Caki2 (cell line): ENCODE measurements around the gene ELAVL4. TPM values are rescaled to one million over a fixed set of nuclear protein-coding genes. Genes with fewer than 3 reads are reported as not detected.
A peak's percentile ranks its signal among the peaks of the same experiment; 100 is the strongest.

Experiments used
- DNase-seq: peaks from one replicate; pipeline ENCODE4 v3.0.0-alpha.2; 2015; ENCODE audit warnings: low read depth
- in situ Hi-C: cut with HindIII; loops from 2 replicates; pipeline ENCODE4 v1.10.0; 2016; ENCODE audit warnings: low sequenced_read_pairs, low pct_unique_long_range_greater_than_20kb, mixed read lengths
- total RNA-seq: library from RNA; depleted of rRNA; stranded (reverse); fragments of >200 nt; shearing (Covaris generic); gene quantifications from 2 replicates; pipeline ENCODE4 v1.2.3, GENCODE V29; 2014; ENCODE audit warnings: low replicate concordance; rRNA removed

ELAVL4 gene
- total RNA-seq, 1 experiment from 2014 or later, result not detected

DNA sequence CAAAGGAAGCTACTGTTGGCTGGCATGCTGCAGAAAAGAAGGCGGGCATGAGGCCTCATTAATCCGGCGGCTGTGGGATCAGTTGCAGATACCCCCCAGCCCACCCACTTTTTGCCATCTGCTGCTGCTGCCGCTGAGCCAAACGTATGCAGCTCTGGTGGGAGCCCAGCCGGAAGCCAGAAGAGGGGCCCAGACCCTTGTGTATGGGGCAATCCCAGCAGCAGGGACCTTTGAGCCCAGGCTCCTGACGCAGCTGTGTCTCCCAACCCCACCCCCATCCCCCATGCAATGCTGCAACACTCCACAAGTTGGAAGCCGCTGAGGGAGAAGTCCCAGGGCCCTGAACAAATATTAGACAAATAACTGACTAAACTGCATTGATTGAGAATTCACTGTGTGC lies 106.0 kb downstream of the ELAVL4 start:
- DNase-seq, result no peak
- in situ Hi-C loops, result no loop called here

DNA sequence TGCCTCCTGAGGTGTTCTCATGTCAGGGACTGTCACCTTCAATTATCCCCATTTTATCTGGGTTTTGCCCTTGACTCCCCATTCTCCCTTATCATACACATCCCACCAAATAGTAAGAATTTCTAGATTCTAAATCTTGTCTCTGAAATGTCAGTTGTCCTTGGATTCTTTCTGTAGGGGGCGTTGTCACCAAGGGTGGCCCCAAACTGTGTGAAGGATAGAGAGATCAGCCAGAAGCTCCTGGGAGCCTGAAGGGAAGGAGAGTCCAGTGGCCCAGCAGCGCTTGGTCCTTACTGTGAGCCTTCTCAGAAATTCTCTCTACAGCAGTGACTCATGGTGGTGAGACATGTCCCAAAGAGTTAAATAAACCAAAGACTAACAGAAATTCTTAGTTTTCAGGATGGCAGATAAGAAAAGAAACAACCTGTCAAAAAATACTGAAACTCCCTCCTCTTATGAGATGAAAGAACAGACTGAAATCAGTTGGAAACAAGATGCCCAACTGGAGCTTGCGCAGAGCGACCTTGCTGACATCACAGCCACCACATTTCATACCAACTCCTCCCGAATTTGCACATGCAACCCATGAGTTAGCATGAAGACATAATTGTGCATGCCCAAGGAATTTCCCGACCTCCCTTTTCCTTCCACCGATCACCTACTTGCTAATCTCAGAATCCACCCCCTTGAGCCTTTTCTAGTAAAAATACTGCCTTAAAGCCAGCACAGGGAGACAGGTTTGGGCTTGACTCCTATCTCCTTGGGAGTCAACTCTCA lies 109.8 kb downstream of the ELAVL4 start:
- in situ Hi-C loops, result no loop called here
- no peak for DNase-seq

DNA sequence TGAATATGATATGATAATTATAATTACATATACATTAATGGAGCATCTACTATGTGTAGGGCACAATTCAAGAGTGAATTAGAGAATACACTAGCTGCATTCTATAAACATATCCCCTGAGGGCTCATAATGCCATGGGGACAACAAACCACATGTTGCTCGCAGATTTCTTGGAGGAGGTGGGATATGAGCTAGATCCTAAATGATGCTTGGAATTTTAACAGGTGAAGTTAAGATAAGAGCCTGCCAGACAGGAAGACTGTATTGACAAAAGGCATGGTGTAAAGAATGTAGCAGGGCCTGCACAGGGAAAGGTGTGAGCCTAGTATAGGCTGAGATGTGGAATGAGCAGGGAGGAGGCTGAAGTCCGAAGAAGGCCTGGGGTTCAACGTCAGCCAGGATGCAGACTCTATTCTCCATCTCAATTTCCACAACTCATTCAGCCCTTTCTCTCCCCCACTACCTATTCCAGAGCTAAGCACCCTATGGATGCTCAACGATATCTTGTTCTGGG lies 120.2 kb downstream of the ELAVL4 start:
- in situ Hi-C loops, result no loop called here
- DNase-seq, result no peak

DNA sequence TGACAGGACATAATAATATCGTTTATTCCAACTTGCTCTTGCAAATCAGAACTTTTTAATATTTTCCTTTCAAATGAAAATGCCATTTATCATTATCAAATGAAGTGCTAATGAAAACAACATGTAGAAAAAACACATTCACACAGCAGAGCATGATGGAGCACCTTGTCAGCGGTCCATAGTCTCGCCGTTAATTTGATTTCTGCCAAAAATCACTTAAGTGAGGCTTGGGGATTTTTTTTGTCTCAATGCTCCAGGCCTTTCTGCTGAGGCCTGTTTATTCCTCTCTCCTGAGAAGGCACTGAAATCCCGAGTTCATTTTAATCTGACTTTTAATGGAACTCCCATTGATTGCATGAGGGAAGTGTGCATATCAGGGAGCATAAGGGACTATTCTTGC lies 122.5 kb downstream of the ELAVL4 start:
- in situ Hi-C loops, result no loop called here
- no peak for DNase-seq

DNA sequence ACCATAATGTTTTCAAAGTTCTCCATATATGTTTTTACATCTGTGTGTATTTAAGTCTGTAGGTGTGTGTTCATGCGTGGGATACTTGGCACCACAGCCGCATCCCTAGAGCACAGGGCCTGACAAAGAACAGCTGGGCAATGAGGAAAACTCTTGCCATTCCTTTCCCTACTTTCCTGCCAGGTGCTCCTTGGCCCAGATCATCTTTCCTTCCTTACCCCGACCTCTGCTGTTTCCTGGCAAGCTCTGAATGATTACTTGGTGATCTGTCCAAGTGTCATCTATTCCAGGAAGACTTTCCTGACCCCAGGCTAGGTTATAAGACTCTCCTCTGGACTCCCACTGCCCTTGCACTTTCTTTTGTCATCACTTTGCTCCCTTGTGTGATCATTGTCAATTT lies 123.6 kb downstream of the ELAVL4 start:
- no peak for DNase-seq
- in situ Hi-C loops, result no loop called here

DNA sequence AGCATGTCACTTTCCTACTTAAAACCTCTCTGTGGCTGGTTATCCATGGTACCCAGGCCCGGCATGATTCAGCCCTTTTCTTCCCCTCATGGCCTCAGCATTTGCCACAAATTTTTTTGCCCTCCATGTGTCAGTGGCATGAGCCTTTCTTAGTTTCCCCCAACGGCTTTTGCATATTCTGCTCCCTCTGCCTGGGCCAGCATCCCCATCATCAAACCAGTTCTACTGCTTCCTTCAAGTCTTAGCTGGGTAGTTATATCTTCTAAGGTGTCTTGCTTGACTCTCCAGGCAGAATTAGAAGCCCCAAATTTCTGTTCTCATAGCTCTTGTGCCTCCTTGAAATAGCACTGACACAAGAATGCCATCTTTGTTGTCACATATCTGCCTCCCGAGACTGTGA lies 127.9 kb downstream of the ELAVL4 start:
- in situ Hi-C loops, result no loop called here
- DNase-seq, result no peak

DNA sequence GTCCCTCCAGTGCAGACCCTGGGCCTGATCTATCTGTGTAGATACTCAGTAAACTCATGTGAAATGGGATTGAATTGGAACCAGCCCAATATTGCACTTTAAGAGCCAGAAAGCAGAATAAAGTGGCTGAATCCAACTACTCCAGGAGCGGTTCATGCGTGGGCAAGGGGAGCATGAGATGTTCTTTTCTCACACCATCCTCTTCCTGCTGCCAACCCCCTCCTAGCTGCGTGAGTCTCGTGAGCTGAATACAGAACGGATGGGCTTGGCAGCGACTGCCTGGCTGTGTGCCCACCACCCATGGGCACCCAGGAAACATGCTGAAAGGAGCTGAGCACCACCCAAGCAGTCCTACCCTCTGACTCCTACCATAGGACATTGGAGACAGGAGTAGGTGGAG lies 128.3 kb downstream of the ELAVL4 start:
- DNase-seq, result no peak
- in situ Hi-C loops, result no loop called here

DNA sequence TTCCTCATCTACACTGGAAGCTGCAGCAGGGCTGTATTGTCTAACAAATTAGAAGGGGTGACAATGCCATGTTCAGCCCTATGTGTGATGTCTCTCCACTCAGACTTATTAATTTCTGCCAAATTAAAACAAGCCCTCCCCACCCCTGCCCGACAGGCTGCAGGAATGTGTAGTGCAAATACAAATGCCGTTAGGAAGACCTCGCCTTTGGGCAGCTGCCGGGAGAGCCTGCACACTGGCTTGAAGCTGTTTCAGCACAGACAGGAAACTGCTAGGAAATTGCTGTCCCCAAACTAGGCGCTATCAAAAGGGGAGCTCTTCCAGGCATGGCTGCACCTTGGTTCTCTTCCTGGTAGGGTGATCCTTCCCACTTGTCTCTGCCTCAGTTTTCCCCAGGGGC lies 135.2 kb downstream of the ELAVL4 start:
- no peak for DNase-seq
- in situ Hi-C loops, result no loop called here

DNA sequence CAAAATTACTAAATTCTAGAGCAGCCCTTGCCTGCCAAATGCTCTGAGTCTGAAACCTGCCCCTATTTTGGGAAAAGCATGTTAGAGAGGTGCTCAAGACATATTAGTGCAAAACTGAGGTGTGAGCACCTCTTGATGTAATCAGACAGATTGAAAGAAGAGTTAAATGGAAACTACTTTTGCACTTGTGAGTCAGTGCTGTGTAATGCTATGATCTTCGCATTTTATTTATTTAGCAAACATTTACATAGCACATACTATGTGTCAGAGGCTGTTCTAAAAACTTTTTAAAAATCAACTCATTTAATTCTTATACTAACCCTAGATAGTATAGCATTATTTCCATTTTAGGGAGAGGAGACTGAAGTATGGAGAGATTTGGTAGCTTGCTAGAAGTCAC lies 138.1 kb downstream of the ELAVL4 start:
- in situ Hi-C loops, result no loop called here
- no peak for DNase-seq

DNA sequence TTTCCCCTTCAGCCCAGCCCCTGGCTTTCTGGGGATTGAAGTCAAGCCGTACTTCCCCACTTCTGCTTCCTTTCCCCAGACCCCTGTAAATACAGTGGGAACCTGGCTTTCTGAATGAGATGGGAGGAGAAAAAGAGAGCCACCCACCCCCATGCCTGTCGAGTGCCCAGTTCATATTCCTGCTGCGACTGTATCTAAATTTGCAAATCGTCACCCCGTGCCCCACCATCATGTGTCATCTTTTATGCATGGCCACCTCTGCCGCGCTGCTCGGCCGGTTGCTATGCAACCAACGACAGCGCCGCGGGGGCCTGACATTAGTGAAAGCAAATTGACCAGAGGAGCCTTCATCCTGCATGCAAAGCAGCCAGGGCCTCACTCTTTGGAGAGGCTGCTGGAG lies 143.0 kb downstream of the ELAVL4 start:
- DNase-seq, result peak; percentile 32
- in situ Hi-C loops, result no loop called here

DNA sequence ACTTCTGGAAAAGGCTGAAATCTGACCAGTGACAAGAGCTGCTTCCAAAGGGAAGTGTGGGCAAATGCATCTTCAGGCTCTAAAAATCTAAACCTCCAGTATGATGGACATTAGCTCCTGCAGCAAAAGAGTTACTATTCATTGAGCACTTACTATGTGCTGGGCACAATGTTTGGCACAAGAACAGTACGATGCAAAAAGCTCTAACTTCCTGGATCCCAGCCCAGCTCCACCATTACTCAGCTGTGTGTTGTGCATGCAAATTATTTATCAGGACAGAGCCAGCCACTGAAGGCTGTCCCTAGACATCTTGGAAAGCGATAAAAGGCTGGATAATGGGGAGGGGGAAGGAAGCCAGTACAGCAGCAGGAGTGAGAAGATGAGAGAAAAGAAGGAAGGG lies 143.5 kb downstream of the ELAVL4 start:
- no peak for DNase-seq
- in situ Hi-C loops, result no loop called here

Other genes with a start within 250 kb of the ELAVL4 start
- not detected in 2 replicates for gene AGBL4, start 85.0 kb upstream of the ELAVL4 start, total RNA-seq